Esophagus muscularis mucosa (tissue), 4 donors: ENCODE measurements around the gene PTPRCAP. TPM values are rescaled to one million over a fixed set of nuclear protein-coding genes. Genes with fewer than 3 reads are reported as not detected.

Experiments
- DNase-seq: peaks from one replicate; pipeline ENCODE4 v3.0.0-alpha.2; 2017; ENCODE audit errors: extremely low spot score
- H3K27ac ChIP-seq, 4 donors: fragments of 200-600 bp; sonication (generic); replicated peaks in 1 of 4; 1 replicate in 3 of 4; 2 replicates in 1 of 4; pipeline ENCODE4 v1.5.1; 2016 to 2019; ENCODE audit warnings: mild to moderate bottlenecking in 1 of 4
- H3K27me3 ChIP-seq, 4 donors: fragments of 200-600 bp; sonication (generic); one replicate each; pipeline versions ENCODE4 v1.5.1 to v1.6.0; 2016 to 2019
- H3K36me3 ChIP-seq, 4 donors: fragments of 200-600 bp; sonication (generic); one replicate each; pipeline ENCODE4 v1.5.1; 2016 to 2019
- H3K4me1 ChIP-seq, 4 donors: fragments of 200-600 bp; sonication (generic); one replicate each; pipeline ENCODE4 v1.5.1; 2016 to 2019
- H3K4me3 ChIP-seq, 4 donors: fragments of 200-600 bp; sonication (generic); 1 replicate in 2 of 4; 2 replicates in 2 of 4; pipeline ENCODE4 v1.5.1; 2016 to 2019; ENCODE audit warnings: mild to moderate bottlenecking in 4 of 4, moderate library complexity in 1 of 4
- H3K9me3 ChIP-seq, 4 donors: fragments of 200-600 bp; sonication (generic); 1 replicate in 3 of 4; 2 replicates in 1 of 4; pipeline ENCODE4 v1.5.1; 2016 to 2019
- EP300 ChIP-seq: sonication (generic); formaldehyde crosslinking; IDR thresholded peaks from one replicate; pipeline ENCODE4 v1.6.1; 2017; ENCODE audit warnings: antibody characterized with exemption
- POLR2A ChIP-seq: fragments of 450-650 bp; IDR thresholded peaks from one replicate; pipeline ENCODE4 v1.6.1; 2017; ENCODE audit warnings: antibody characterized with exemption, moderate library complexity, mild to moderate bottlenecking, low read depth
- POLR2AphosphoS5 ChIP-seq, 2 donors: sonication (generic); formaldehyde crosslinking; IDR thresholded peaks; one replicate each; pipeline ENCODE4 v1.6.1; 2017; ENCODE audit warnings: antibody characterized with exemption in 2 of 2
- WGBS: methylation state at CpG from one replicate; pipeline ENCODE4 v1.1.5; 2018; 5-methylcytosine and 5-hydroxymethylcytosine counted together
- intact Hi-C: fragments of 100-400 bp; cut with DNase I; formaldehyde crosslinking; loops from one replicate; pipeline ENCODE4 v1.15.1; 2023
- small RNA-seq, 3 donors: library from RNA; depleted of rRNA; stranded (forward); fragments of <200 nt; gene quantifications; one replicate each; pipeline ENCODE3, GENCODE V24; 2016
- total RNA-seq, 4 donors: library from RNA; depleted of rRNA; stranded (reverse); fragments of >200 nt; gene quantifications; one replicate each; pipeline versions ENCODE4 v1.1.0 to v1.2.1, GENCODE V29; 2016
- TF ChIP-seq, protein P1 (sequence below), 3 experiments: fragments of 200-600 bp in 2 of 3; fragments of 450-650 bp in 1 of 3; sonication (generic) in 2 of 3; IDR thresholded peaks; one replicate each; pipeline ENCODE4 v1.5.1; 2017 to 2019; ENCODE audit warnings: antibody characterized with exemption in 3 of 3, mild to moderate bottlenecking in 2 of 3, moderate library complexity in 1 of 3

Gene PTPRCAP
- total RNA-seq, 4 donors from 2014 or later, result 2.4 to 8.9 (median 3.6) TPM

DNA sequence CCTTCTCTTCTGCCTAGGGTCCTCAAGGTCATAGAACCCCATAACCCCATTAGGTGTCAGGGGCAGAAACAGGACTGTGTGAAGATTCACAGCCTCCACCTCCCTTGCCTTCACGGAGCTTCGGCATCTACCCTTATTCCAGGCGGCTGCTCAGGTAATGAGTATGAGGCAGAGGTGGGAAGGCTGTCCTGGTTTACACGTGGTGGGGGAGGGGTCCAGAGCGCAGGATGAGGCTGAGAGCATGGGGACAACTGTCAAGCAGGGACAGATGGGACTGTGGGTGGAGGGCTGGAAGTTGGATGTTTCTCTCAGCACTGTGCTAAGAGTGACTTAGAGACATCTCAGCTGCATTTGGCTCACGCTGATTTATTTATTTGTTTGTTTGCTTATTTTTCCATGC, 50.0 kb downstream of the PTPRCAP start:
- no peaks in the 10 kb centered on the region for H3K9me3 ChIP-seq
- TF ChIP-seq POLR2AphosphoS5 (IDR thresholded peaks at IDR 0.05) (no peak), POLR2A (no peak), EP300 (no peak)
- TF ChIP-seq, protein P1, sequence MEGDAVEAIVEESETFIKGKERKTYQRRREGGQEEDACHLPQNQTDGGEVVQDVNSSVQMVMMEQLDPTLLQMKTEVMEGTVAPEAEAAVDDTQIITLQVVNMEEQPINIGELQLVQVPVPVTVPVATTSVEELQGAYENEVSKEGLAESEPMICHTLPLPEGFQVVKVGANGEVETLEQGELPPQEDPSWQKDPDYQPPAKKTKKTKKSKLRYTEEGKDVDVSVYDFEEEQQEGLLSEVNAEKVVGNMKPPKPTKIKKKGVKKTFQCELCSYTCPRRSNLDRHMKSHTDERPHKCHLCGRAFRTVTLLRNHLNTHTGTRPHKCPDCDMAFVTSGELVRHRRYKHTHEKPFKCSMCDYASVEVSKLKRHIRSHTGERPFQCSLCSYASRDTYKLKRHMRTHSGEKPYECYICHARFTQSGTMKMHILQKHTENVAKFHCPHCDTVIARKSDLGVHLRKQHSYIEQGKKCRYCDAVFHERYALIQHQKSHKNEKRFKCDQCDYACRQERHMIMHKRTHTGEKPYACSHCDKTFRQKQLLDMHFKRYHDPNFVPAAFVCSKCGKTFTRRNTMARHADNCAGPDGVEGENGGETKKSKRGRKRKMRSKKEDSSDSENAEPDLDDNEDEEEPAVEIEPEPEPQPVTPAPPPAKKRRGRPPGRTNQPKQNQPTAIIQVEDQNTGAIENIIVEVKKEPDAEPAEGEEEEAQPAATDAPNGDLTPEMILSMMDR (IDR thresholded peaks at IDR 0.05), result no peak
- 74% methylated on average over 6 of the region's 6 CpGs for WGBS
- intact Hi-C loops, result no loop called here
- DNase-seq, result no peak
- H3K27ac ChIP-seq, result no peak overlapping the region
- H3K27me3 ChIP-seq, result no peaks in the 10 kb centered on the region
- H3K4me3 ChIP-seq, result no peak overlapping the region
- H3K36me3 ChIP-seq, result no peaks in the 10 kb centered on the region
- peaks cover 16 to 45% (median 35%) of the 10 kb centered on the region in 4 donors for H3K4me1 ChIP-seq

DNA sequence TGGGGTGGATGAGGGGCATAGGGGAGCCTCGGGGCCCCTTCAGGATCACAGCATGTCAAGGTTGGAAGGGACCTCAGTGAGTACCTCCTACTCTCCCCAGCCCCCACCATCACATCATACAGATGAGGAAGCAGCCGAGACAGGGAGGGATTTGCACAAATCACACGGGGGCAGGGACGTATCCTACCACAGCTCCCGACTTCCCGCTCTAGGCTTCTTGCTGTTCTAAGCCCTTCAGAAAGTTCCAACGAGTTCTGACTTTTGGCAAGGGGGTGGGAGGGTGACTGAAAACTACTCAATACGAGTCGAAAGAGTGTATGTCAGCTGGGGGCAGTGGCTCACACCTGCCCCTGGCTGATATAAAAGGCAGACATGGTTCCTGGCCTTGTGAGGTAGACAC, 50.4 kb downstream of the PTPRCAP start:
- Histone ChIP-seq H3K27me3 (no peaks in the 10 kb centered on the region), H3K4me3 (no peak overlapping the region), H3K27ac (no peak overlapping the region), H3K9me3 (no peaks in the 10 kb centered on the region), H3K36me3 (no peaks in the 10 kb centered on the region), H3K4me1 (peaks cover 15 to 45% (median 33%) of the 10 kb centered on the region in 4 donors)
- whole genome bisulfite sequencing, result 43% methylated on average over 6 of the region's 9 CpGs
- DNase-seq, result no peak
- no peak for TF ChIP-seq EP300
- TF ChIP-seq POLR2A, result no peak
- no peak for TF ChIP-seq POLR2AphosphoS5 (IDR thresholded peaks at IDR 0.05)
- TF ChIP-seq, protein P1 (IDR thresholded peaks at IDR 0.05), result no peak
- intact Hi-C loops, result no loop called here

Small RNA genes lying within 50 kb of the gene (small RNA-seq; reads per million reads assigned to genes)
- gene RNU6-1238P, result 0 reads per million in 3 donors

Other genes starting within 250 kb of the PTPRCAP start
- 10 to 100 TPM; 46.9 to 68.8 (median 59.5) TPM for gene GRK2, start 171.2 kb downstream of the PTPRCAP start, total RNA-seq
- 10 to 100 TPM; 27.7 to 53.0 (median 39.5) TPM for gene ANKRD13D, start 148.4 kb downstream of the PTPRCAP start, total RNA-seq
- gene SSH3, start 134.2 kb downstream of the PTPRCAP start, total RNA-seq, result 10 to 100 TPM; 28.2 to 51.5 (median 44.0) TPM
- 100 to 1,000 TPM in 1 of 4 donors, 10 to 100 TPM in 3; 77.2 to 106 (median 83.1) TPM for gene POLD4, start 84.1 kb downstream of the PTPRCAP start, total RNA-seq
- gene CLCF1, start 64.1 kb downstream of the PTPRCAP start, total RNA-seq, result 10 to 100 TPM in 3 of 4 donors, 1 to 10 TPM in 1; 8.3 to 28.3 (median 11.8) TPM
- gene RAD9A, start 45.7 kb downstream of the PTPRCAP start, total RNA-seq, result 10 to 100 TPM; 10.7 to 16.7 (median 12.7) TPM
- gene PPP1CA, start 35.8 kb downstream of the PTPRCAP start, total RNA-seq, result 10 to 100 TPM; 56.9 to 87.3 (median 78.7) TPM
- 1 to 10 TPM in 3 of 4 donors, under 1 TPM in 1; 0.57 to 2.8 (median 1.2) TPM for gene TBC1D10C, start 33.6 kb downstream of the PTPRCAP start, total RNA-seq
- 1 to 10 TPM in 2 of 4 donors, under 1 TPM in 2; 0.83 to 1.9 (median 1.2) TPM for gene CARNS1, start 22.0 kb downstream of the PTPRCAP start, total RNA-seq
- gene RPS6KB2, start 9.2 kb downstream of the PTPRCAP start, total RNA-seq, result 10 to 100 TPM; 34.0 to 51.0 (median 48.0) TPM
- gene CORO1B, start 5.8 kb upstream of the PTPRCAP start, total RNA-seq, result 10 to 100 TPM; 48.6 to 87.1 (median 70.7) TPM
- not detected for gene GPR152, start 15.0 kb upstream of the PTPRCAP start, total RNA-seq
- gene CABP4, start 17.7 kb upstream of the PTPRCAP start, total RNA-seq, result 1 to 10 TPM in 2 of 4 donors, under 1 TPM in 2; 0.50 to 2.9 (median 1.5) TPM
- 10 to 100 TPM; 36.1 to 48.7 (median 46.2) TPM for gene TMEM134, start 31.6 kb upstream of the PTPRCAP start, total RNA-seq
- gene AIP, start 45.3 kb upstream of the PTPRCAP start, total RNA-seq, result 100 to 1,000 TPM in 3 of 4 donors, 10 to 100 TPM in 1; 68.1 to 121 (median 108) TPM
- gene PITPNM1, start 67.7 kb upstream of the PTPRCAP start, total RNA-seq, result 10 to 100 TPM; 11.6 to 23.6 (median 15.3) TPM
- gene CDK2AP2, start 70.5 kb upstream of the PTPRCAP start, total RNA-seq, result 100 to 1,000 TPM in 1 of 4 donors, 10 to 100 TPM in 3; 61.0 to 111 (median 67.8) TPM
- not detected for gene CABP2, start 85.8 kb upstream of the PTPRCAP start, total RNA-seq
- 100 to 1,000 TPM; 469 to 810 (median 596) TPM for gene GSTP1, start 146.1 kb upstream of the PTPRCAP start, total RNA-seq
- 100 to 1,000 TPM; 196 to 252 (median 212) TPM for gene NDUFV1, start 169.3 kb upstream of the PTPRCAP start, total RNA-seq
- gene NUDT8, start 192.3 kb upstream of the PTPRCAP start, total RNA-seq, result 1 to 10 TPM; 1.9 to 4.8 (median 3.5) TPM
- not detected for gene TBX10, start 202.1 kb upstream of the PTPRCAP start, total RNA-seq
- not detected for gene ACY3, start 213.0 kb upstream of the PTPRCAP start, total RNA-seq
- gene ALDH3B2, start 236.9 kb upstream of the PTPRCAP start, total RNA-seq, result not detected